CD4-positive, alpha-beta memory T cell (primary cell): ENCODE measurements around the gene ZNF490. TPM values are rescaled to one million over a fixed set of nuclear protein-coding genes. Genes with fewer than 3 reads are reported as not detected.

Source experiments
- CTCF ChIA-PET: fragments of 350-600 bp; sonication (Branson Sonifier 250); formaldehyde crosslinking; loops from one replicate; lab custom pipeline; 2021; ENCODE audit warnings: inconsistent platforms; ENCODE audit not compliant: partially characterized antibody; lab: Charles Lee
- POLR2A ChIA-PET: fragments of 350-600 bp; sonication (Branson Sonifier 250); formaldehyde crosslinking; loops from one replicate; lab custom pipeline; 2021; ENCODE audit not compliant: partially characterized antibody; lab: Charles Lee
- DNase-seq, 5 donors: peaks; one replicate each; pipeline versions ENCODE4 v3.0.0 to v3.0.0-alpha.2; 2020 to 2022; ENCODE audit warnings: mixed read lengths in 1 of 5
- H3K27ac ChIP-seq: one replicate; pipeline ENCODE4 v1.7.0; 2013; ENCODE audit warnings: low read depth, low read length
- H3K27me3 ChIP-seq: 2 replicates; pipeline ENCODE4 v1.7.0; 2013; ENCODE audit warnings: mild to moderate bottlenecking, low read length, moderate library complexity; ENCODE audit not compliant: insufficient read depth
- H3K36me3 ChIP-seq: 2 replicates; pipeline ENCODE4 v1.7.0; 2013; ENCODE audit warnings: mild to moderate bottlenecking, low read length, moderate library complexity; ENCODE audit not compliant: insufficient read depth
- H3K4me1 ChIP-seq: 2 replicates; pipeline ENCODE4 v1.7.0; 2013; ENCODE audit warnings: mild to moderate bottlenecking, low read length, moderate library complexity; ENCODE audit not compliant: insufficient read depth
- H3K4me3 ChIP-seq, 2 donors: one replicate each; pipeline ENCODE4 v1.7.0; 2013; ENCODE audit warnings: low read length in 2 of 2, mild to moderate bottlenecking in 1 of 2
- H3K9me3 ChIP-seq, 2 donors: one replicate each; pipeline ENCODE4 v1.7.0; 2013; ENCODE audit warnings: low read length in 2 of 2, control low read depth in 1 of 2; ENCODE audit not compliant: control insufficient read depth in 1 of 2
- H3K27ac Mint-ChIP-seq, 7 donors: one replicate each; pipeline ENCODE4 v1.8.0; 2020 to 2021; ENCODE audit warnings: mixed read lengths in 7 of 7, mild to moderate bottlenecking in 6 of 7, inconsistent platforms in 3 of 7, moderate library complexity in 3 of 7
- H3K27me3 Mint-ChIP-seq, 2 donors: one replicate each; pipeline ENCODE4 v1.8.0; 2020 to 2021; ENCODE audit warnings: mixed read lengths in 2 of 2
- H3K36me3 Mint-ChIP-seq, 2 donors: one replicate each; pipeline ENCODE4 v1.8.0; 2020 to 2021; ENCODE audit warnings: mixed read lengths in 2 of 2, inconsistent platforms in 1 of 2, mild to moderate bottlenecking in 1 of 2
- H3K4me1 Mint-ChIP-seq, 4 donors: one replicate each; pipeline ENCODE4 v1.8.0; 2020 to 2021; ENCODE audit warnings: mixed read lengths in 4 of 4, mild to moderate bottlenecking in 1 of 4
- H3K4me3 Mint-ChIP-seq, 8 donors: one replicate each; pipeline ENCODE4 v1.8.0; 2020 to 2021; ENCODE audit warnings: mixed read lengths in 8 of 8, mild to moderate bottlenecking in 7 of 8, moderate library complexity in 6 of 8, inconsistent platforms in 3 of 8
- H3K9me3 Mint-ChIP-seq, 8 donors: one replicate each; pipeline ENCODE4 v1.8.0; 2020 to 2021; ENCODE audit warnings: mixed read lengths in 8 of 8, mild to moderate bottlenecking in 5 of 8, inconsistent platforms in 3 of 8, moderate library complexity in 1 of 8
- intact Hi-C: fragments of 100-400 bp; cut with micrococcal nuclease; formaldehyde crosslinking; loops from one replicate; pipeline ENCODE4 v1.15.1; 2023
- polyA plus RNA-seq, 2 donors: library from polyadenylated mRNA; unstranded; fragments of 300-500 nt; fragmentation: Illumina TruSeq; gene quantifications; one replicate each; pipeline ENCODE4 v1.2.3, GENCODE V29; 2021
- total RNA-seq, 2 experiments: library from RNA; stranded (reverse); gene quantifications; one replicate each; pipeline ENCODE4 v1.2.3, GENCODE V29; 2021

Gene ZNF490
- total RNA-seq (10 to 100 TPM; 10.6 to 11.8 TPM), polyA plus RNA-seq (1 to 10 TPM; 2.2 to 4.3 TPM)

DNA sequence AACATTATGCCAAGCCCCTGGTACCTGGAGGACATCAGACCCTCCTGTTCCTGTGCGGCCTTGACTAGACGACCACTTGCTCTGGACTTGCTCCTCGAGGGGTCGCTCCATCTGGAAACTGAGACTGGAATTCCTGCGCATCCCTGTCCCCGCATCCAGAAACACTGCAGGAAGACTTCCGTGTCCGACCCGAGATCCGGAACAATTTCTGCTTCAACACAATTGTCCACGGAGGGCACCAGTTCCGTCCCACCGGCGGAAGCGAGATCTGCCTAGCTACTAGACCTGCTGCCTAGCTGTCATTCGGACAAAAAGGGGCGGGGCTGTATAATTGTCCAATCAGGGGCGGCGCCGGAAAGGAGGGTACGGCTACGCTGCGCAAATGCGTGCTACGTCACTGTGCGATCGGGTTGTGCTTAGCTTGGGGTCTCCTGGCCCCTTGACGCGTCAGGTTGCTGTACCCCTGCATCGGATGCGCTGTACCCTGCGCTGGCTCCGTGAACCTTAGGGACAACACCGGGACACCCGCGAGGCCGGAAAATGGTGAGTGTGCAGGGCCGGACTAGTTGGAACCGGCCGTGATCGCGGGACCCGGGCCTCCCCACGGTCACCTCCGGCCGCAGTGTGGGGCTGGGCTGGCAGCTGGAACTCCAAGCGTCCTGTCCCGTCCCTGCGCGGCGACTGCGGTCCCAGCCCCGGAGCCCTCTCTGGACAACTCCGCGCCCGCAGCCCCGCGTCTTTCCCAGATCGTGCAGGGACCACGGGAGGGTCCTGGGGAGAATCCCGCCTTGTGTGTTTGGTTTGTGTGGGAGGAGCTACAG, at the start of gene ZNF490, which contains the start of gene ZNF791:
Gene ZNF490 (minus strand): TSS at position 274 of the 821 bp plus-strand sequence. CDS start 133 bp downstream, at position 141.
Gene ZNF791 (plus strand): TSS at position 381 of the 821 bp plus-strand sequence. CDS start 160 bp downstream, at position 541.
- Mint-ChIP-seq H3K9me3 (no peaks in the 10 kb centered on the region), H3K27ac (peak within 1 kb of the TSS; percentile 99 to 100 (median 100)), H3K36me3 (peaks cover 5 to 16% of the 10 kb centered on the region in 2 donors), H3K4me3 (peak within 1 kb of the TSS; percentile 99 to 100 (median 100)), H3K4me1 (peaks cover 21 to 59% (median 35%) of the 10 kb centered on the region in 4 donors), H3K27me3 (no peaks in the 10 kb centered on the region)
- intact Hi-C loops = loop anchor here (1.0 to 5.0 kb wide), 4 partner anchors 46 to 113 kb away; partner anchors contain the start of genes DHPS, MAN2B1 and WDR83
- no peaks in the 10 kb centered on the region for H3K36me3 ChIP-seq
- peaks cover 57% of the 10 kb centered on the region for H3K4me1 ChIP-seq
- peak within 1 kb of the TSS; percentile 88 for H3K27ac ChIP-seq
- H3K27me3 ChIP-seq = no peaks in the 10 kb centered on the region
- CTCF ChIA-PET = interaction anchor here (0.7 to 1.5 kb wide), 4 partner anchors 30 to 71 kb away, joined by 3 to 6 read pairs (median 4); partner anchors contain the start of gene DHPS
- POLR2A ChIA-PET = interaction anchor here (0.6 to 2.6 kb wide), 15 partner anchors 10 to 316 kb away, joined by 3 to 15 read pairs (median 4); partner anchors contain the start of genes DHPS, MAN2B1, WDR83 and ZNF44
- peak; percentile 93 to 98 (median 94) for DNase-seq
- peak within 1 kb of the TSS; percentile 89 to 100 for H3K4me3 ChIP-seq
- H3K9me3 ChIP-seq = no peaks in the 10 kb centered on the region

DNA sequence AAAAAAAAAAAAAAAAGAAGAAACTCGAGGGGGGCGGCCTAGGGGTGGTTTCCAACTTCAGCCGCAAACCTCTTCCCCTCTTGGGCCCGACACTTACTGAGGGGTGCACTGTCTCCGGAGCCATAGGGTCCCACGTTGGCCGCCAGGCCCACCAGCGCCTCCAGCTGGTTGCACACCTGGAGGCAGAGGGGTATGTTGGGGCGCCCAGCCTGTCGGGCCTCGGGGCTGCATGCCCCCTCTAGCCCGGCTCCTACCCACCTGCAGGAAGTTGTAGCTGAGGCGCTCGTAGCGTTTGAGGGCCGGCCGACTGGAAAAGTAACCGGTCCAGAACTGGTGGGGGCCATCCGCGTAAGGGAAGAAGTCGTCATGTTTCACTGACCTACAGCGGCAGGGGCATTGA, 47.4 kb upstream of the ZNF490 start:
- H3K9me3 Mint-ChIP-seq = no peaks in the 10 kb centered on the region
- H3K36me3 Mint-ChIP-seq = peaks cover 37 to 47% of the 10 kb centered on the region in 2 donors
- H3K27ac Mint-ChIP-seq = no peak overlapping the region
- no peaks in the 10 kb centered on the region for H3K27me3 Mint-ChIP-seq
- CTCF ChIA-PET = interaction anchor here (0.7 kb wide), 1 partner anchor 227 kb away, joined by 4 read pairs; no protein-coding TSS in a partner anchor
- H3K4me1 ChIP-seq = no peaks in the 10 kb centered on the region
- H3K4me1 Mint-ChIP-seq = peaks cover 3 to 5% (median 5%) of the 10 kb centered on the region in 4 donors
- POLR2A ChIA-PET = interaction anchor here (1.1 kb wide), 1 partner anchor 47 kb away, joined by 3 read pairs; the partner anchor contains the start of genes ZNF490 and ZNF791
- H3K27ac ChIP-seq = no peak overlapping the region
- no peak for DNase-seq
- intact Hi-C loops = no loop called here
- no peaks in the 10 kb centered on the region for H3K9me3 ChIP-seq
- no peaks in the 10 kb centered on the region for H3K27me3 ChIP-seq
- H3K4me3 Mint-ChIP-seq = peak overlapping the region in 1 of 8 donors; percentile 36
- H3K4me3 ChIP-seq = no peak overlapping the region
- H3K36me3 ChIP-seq = peaks cover 61% of the 10 kb centered on the region

DNA sequence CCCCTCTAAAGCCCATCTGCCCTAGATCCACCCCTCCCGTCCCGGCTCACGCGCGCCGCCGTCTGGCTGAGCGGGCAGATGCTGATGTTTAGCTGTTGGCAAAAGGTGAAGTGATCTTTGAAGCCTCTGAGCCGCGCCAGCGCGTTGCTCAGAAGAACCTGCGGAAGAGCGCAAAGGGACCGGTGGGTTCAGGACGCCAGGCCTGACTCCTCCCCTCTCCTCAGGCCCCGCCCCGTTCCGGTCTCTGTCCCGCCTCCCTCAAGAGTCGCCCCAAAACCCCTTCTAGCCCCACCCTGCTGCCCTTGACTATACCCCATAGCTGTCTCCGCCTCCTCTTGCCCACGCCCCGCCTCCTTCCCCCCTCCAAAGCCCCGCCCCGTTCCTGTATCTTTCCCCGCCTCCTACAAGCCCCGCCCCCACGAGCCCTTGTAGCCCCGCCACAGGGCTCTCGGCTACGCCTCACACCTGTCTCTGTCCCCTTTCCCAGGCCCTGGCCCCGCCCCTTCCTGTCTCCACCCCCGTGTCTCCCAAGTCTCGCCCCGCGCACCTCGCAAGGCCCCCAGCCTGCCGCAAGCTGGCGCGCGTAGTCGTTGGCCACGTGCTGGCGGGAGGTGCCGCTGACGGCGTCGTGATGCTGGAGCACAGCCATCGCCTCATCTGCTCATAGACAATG, 46.4 kb upstream of the ZNF490 start:
- no peaks in the 10 kb centered on the region for H3K9me3 ChIP-seq
- H3K27me3 ChIP-seq = no peaks in the 10 kb centered on the region
- H3K4me3 ChIP-seq = no peak overlapping the region
- intact Hi-C loops = no loop called here
- no peak overlapping the region for H3K27ac ChIP-seq
- H3K36me3 ChIP-seq = peaks cover 56% of the 10 kb centered on the region
- ChIA-PET CTCF (interaction anchor here (0.7 kb wide), 1 partner anchor 228 kb away, joined by 4 read pairs; no protein-coding TSS in a partner anchor), POLR2A (no interaction called here)
- no peak overlapping the region for H3K4me3 Mint-ChIP-seq
- peaks cover 3 to 5% (median 5%) of the 10 kb centered on the region in 4 donors for H3K4me1 Mint-ChIP-seq
- peaks cover 35 to 46% of the 10 kb centered on the region in 2 donors for H3K36me3 Mint-ChIP-seq
- no peaks in the 10 kb centered on the region for H3K27me3 Mint-ChIP-seq
- H3K27ac Mint-ChIP-seq = no peak overlapping the region
- H3K9me3 Mint-ChIP-seq = no peaks in the 10 kb centered on the region
- DNase-seq = no peak
- H3K4me1 ChIP-seq = no peaks in the 10 kb centered on the region

DNA sequence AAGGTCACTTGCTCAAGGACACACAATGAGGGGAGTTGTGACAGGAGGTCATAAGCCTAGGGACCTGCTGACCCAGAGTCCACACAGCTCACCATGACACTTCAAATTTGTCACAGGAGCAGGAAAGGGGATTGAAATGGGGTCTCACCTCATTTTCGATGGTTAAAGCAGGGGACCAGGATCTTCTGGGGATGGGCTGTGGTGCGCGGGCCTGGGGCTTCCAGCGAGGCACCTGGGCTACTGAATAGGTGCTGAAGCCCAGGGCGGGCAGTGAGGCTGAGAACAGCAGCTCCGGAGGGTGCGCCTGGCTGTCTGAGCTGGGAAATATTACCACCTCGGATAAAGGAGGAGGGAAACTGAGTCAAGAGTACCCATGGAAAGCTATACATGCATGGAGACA, 44.9 kb upstream of the ZNF490 start:
- H3K27ac Mint-ChIP-seq = peak overlapping the region in 3 of 7 donors; percentile 25 to 85 (median 37)
- Histone ChIP-seq H3K4me3 (no peak overlapping the region), H3K36me3 (peaks cover 43% of the 10 kb centered on the region), H3K27me3 (no peaks in the 10 kb centered on the region), H3K9me3 (no peaks in the 10 kb centered on the region), H3K27ac (no peak overlapping the region), H3K4me1 (no peaks in the 10 kb centered on the region)
- ChIA-PET CTCF (interaction anchor here (0.8 to 1.7 kb wide), 3 partner anchors 9 to 191 kb away, joined by 3 to 7 read pairs (median 4); no protein-coding TSS in a partner anchor), POLR2A (no interaction called here)
- peaks cover 33 to 49% of the 10 kb centered on the region in 2 donors for H3K36me3 Mint-ChIP-seq
- intact Hi-C loops = no loop called here
- H3K4me1 Mint-ChIP-seq = peaks cover 3 to 5% (median 5%) of the 10 kb centered on the region in 4 donors
- no peaks in the 10 kb centered on the region for H3K27me3 Mint-ChIP-seq
- no peak for DNase-seq
- no peak overlapping the region for H3K4me3 Mint-ChIP-seq
- H3K9me3 Mint-ChIP-seq = no peaks in the 10 kb centered on the region

DNA sequence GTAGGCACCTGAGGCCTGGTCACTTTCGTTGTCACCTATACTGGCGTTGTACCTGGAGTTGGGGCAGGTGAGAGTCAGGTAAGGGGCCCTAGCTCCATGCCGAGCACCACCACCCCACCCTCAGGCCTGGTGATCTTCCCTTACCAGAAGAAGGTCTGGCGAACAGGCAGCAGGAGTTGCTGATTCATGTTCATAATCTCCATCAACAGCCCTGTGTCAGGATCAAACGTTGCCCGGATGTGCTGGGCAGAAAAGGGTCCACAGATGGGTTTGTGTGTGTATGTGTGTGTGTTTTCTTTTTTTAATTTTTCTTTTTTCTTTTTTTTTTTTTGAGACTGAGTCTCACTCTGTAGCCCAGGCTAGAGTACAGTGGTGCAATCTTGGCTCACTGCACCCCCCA, 41.6 kb upstream of the ZNF490 start:
- H3K9me3 Mint-ChIP-seq = no peaks in the 10 kb centered on the region
- peaks cover 21% of the 10 kb centered on the region for H3K36me3 ChIP-seq
- no peak overlapping the region for H3K4me3 Mint-ChIP-seq
- H3K9me3 ChIP-seq = no peaks in the 10 kb centered on the region
- H3K4me3 ChIP-seq = no peak overlapping the region
- POLR2A ChIA-PET = interaction anchor here (1.0 kb wide), 1 partner anchor 44 kb away, joined by 3 read pairs; the partner anchor contains the start of gene FBXW9
- H3K27me3 Mint-ChIP-seq = no peaks in the 10 kb centered on the region
- no peaks in the 10 kb centered on the region for H3K4me1 ChIP-seq
- peaks cover 23 to 32% of the 10 kb centered on the region in 2 donors for H3K36me3 Mint-ChIP-seq
- H3K27me3 ChIP-seq = no peaks in the 10 kb centered on the region
- CTCF ChIA-PET = interaction anchor here (2.1 kb wide), 1 partner anchor 12 kb away, joined by 5 read pairs; no protein-coding TSS in a partner anchor
- DNase-seq = no peak
- H3K27ac ChIP-seq = no peak overlapping the region
- peak overlapping the region in 1 of 7 donors; percentile 29 for H3K27ac Mint-ChIP-seq
- H3K4me1 Mint-ChIP-seq = peaks cover 2 to 5% (median 4%) of the 10 kb centered on the region in 4 donors
- intact Hi-C loops = no loop called here

DNA sequence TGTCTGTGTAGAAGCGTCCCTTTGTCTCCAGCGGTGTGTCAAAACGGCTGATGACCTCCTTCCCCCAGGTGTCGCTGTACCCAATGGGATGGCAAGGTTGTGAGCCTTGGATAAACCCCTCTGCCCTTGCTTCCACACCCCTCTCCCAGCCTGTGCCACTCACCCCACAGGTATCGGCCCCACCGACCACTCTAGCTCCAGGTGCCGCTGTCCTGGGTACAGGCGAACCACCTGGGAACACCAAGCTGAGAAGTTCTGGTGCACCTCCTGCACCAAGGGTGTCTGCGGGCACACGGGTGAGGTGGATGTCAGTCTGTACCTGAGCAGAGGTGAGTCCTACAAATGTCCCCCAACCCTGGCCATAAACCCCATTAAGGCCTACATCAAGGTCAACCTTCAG, 39.3 kb upstream of the ZNF490 start:
- DNase-seq = no peak
- intact Hi-C loops = no loop called here
- H3K27me3 Mint-ChIP-seq = no peaks in the 10 kb centered on the region
- H3K36me3 Mint-ChIP-seq = peaks cover 6 to 12% of the 10 kb centered on the region in 2 donors
- Histone ChIP-seq H3K9me3 (no peaks in the 10 kb centered on the region), H3K27ac (no peak overlapping the region), H3K4me3 (no peak overlapping the region), H3K4me1 (no peaks in the 10 kb centered on the region), H3K27me3 (no peaks in the 10 kb centered on the region), H3K36me3 (peaks cover 2% of the 10 kb centered on the region)
- ChIA-PET POLR2A (no interaction called here), CTCF (interaction anchor here (1.4 kb wide), 2 partner anchors 10 to 198 kb away, joined by 3 read pairs; no protein-coding TSS in a partner anchor)
- H3K4me1 Mint-ChIP-seq = no peaks in the 10 kb centered on the region
- no peaks in the 10 kb centered on the region for H3K9me3 Mint-ChIP-seq
- no peak overlapping the region for H3K27ac Mint-ChIP-seq
- H3K4me3 Mint-ChIP-seq = no peak overlapping the region
